Activated T-cell treated with anti-CD3 and anti-CD28 coated beads, Interleukin-2, amount 50 U/mL, for 72 hours (primary cell): ENCODE measurements around the gene GLYR1. TPM values are rescaled to one million over a fixed set of nuclear protein-coding genes. Genes with fewer than 3 reads are reported as not detected.
A peak's percentile ranks its signal among the peaks of the same experiment; 100 is the strongest.

Experiments used
- ATAC-seq, 2 donors: fragments of 150-1000 bp; cut with Tn5 transposase; replicated peaks in 1 of 2; 2 replicates each; pipeline ENCODE4 v1.10.0; 2021; ENCODE audit warnings: moderate library complexity in 2 of 2, mild to moderate bottlenecking in 1 of 2
- DNase-seq, 2 donors: peaks; one replicate each; pipeline ENCODE4 v3.0.0; 2021 to 2022; ENCODE audit warnings: mixed read lengths in 1 of 2
- H3K27ac Mint-ChIP-seq: one replicate; pipeline ENCODE4 v1.8.0; 2022; ENCODE audit warnings: mild to moderate bottlenecking, moderate library complexity, mixed read lengths
- H3K27me3 Mint-ChIP-seq: one replicate; pipeline ENCODE4 v1.8.0; 2022; ENCODE audit warnings: low read depth, mixed read lengths
- H3K36me3 Mint-ChIP-seq, 2 donors: one replicate each; pipeline ENCODE4 v1.8.0; 2022; ENCODE audit warnings: mixed read lengths in 2 of 2, mild to moderate bottlenecking in 1 of 2; ENCODE audit not compliant: insufficient read depth in 2 of 2
- H3K4me1 Mint-ChIP-seq: one replicate; pipeline ENCODE4 v1.8.0; 2022; ENCODE audit warnings: low read depth, mixed read lengths
- H3K4me3 Mint-ChIP-seq, 2 donors: one replicate each; pipeline ENCODE4 v1.8.0; 2022; ENCODE audit warnings: mild to moderate bottlenecking in 2 of 2, mixed read lengths in 2 of 2, moderate library complexity in 2 of 2
- H3K9me3 Mint-ChIP-seq, 2 donors: one replicate each; pipeline ENCODE4 v1.8.0; 2022; ENCODE audit warnings: mixed read lengths in 2 of 2
- total RNA-seq, 2 donors: library from RNA; stranded (reverse); gene quantifications; one replicate each; pipeline ENCODE4 v1.2.3, GENCODE V29; 2022

The GLYR1 gene
- total RNA-seq, 2 donors from 2014 or later = 54.9 to 63.6 TPM

GRCh38 chr16:4803898-4804762 is 43.0 kb downstream of the GLYR1 start:
- DNase-seq (no peak), ATAC-seq (no peak)
- H3K36me3 Mint-ChIP-seq = peaks cover 1 to 8% of the 10 kb centered on the region in 2 donors
- H3K27me3 Mint-ChIP-seq = no peaks in the 10 kb centered on the region
- H3K9me3 Mint-ChIP-seq = no peaks in the 10 kb centered on the region
- H3K4me3 Mint-ChIP-seq = peak overlapping the region; percentile 55 to 61
- H3K27ac Mint-ChIP-seq = no peak overlapping the region
- H3K4me1 Mint-ChIP-seq = peaks cover 13% of the 10 kb centered on the region

DNA sequence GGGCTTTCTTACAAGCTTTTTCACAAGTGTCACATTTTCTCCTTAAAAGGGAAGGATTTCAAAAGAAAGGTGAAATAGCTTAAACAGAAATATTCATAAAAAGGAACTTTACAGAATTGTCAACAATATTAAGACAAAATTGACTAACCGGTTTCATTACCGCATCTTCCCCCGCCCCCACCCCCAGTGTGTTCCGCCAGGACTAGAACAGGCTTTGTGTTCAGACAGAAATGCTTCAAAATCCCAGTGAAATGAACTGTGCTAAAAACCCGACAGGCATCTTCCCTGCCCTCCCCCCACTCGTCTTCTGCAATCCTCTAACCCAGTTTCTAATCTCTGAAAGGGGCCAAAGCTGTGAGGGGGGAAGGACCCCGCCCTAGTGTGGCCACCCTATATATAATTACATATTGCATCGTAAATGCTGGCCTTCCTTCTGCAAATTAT is 43.7 kb downstream of the GLYR1 start:
- H3K9me3 Mint-ChIP-seq = no peaks in the 10 kb centered on the region
- peaks cover 1 to 8% of the 10 kb centered on the region in 2 donors for H3K36me3 Mint-ChIP-seq
- ATAC-seq = no peak
- no peaks in the 10 kb centered on the region for H3K27me3 Mint-ChIP-seq
- peaks cover 13% of the 10 kb centered on the region for H3K4me1 Mint-ChIP-seq
- no peak for DNase-seq
- H3K27ac Mint-ChIP-seq = no peak overlapping the region
- peak overlapping the region; percentile 84 to 86 for H3K4me3 Mint-ChIP-seq

DNA sequence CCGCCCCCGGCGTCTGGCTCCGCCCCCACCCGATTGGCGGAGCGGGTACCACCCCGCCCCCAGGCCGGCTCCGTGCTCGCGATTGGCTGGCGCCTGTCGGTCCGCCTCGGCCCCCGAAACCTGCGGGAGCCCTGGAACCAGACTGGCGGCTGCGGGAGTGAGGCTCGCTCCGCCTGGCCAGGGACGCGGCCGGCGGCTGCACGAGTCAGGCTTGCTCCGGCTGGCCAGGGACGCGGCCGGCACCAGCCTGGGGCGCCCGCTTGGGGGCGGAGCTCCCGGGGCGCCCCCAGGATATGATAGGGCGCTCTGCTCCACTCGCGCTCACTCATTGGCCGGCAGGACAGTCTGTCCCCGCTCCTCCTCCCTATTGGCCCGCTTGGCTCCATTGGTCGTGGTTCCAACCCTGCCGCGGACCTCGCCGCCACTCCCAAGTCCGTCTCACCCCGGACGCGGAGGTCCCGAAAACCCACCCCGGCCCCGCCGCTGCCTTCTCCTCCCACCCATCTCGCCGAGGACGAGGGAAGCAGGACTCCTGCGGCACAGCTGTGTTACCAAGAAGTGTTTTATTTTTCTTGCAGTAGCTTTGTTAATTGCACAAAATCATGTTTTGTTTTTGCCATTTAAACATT is 44.3 kb downstream of the GLYR1 start:
- Mint-ChIP-seq H3K4me3 (peak overlapping the region; percentile 84 to 86), H3K4me1 (peaks cover 13% of the 10 kb centered on the region), H3K36me3 (peaks cover 1 to 8% of the 10 kb centered on the region in 2 donors), H3K27ac (no peak overlapping the region), H3K27me3 (no peaks in the 10 kb centered on the region), H3K9me3 (no peaks in the 10 kb centered on the region)
- ATAC-seq = peak; percentile 94 to 95
- DNase-seq = peak; percentile 92 to 94

DNA sequence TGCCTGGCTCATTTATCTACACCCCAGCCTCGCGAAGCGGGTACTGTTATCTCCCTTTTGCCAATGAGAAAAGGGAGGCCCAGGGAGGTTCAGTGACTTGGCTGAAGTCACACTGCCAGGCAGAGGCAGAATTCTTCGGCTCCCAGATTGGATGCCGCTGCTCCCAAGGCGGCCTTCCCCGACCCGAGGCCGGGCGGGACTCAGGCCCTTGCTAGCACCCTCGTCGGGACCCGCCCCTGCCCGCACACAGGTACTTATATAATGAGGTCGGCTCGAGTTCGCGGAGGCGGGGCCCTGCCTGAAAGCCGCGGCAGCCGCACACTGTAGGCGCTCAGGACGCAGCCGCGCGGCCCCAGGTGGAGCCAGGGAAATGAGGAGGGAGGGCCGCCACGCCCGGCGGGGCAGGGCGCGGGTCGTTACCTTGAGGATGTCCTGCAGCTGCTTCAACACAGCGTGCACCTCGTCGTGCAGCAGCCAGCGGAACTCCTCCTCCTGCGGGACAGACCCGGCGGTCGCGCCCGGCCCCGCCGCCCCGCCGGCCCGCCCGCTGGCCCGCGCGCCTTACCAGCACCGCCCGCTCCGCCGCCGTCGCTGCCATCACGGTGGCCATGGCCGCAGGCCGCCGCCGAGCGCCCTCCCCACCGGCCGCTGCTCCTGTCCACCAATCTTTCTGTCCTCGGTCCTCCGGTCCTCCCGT is 45.0 kb downstream of the GLYR1 start, which contains the start of gene ROGDI:
ROGDI (minus strand) TSS at position 672 of the 697 bp plus-strand sequence; CDS start at position 610, 62 bp downstream.
- ATAC-seq (peak; percentile 58 to 63), DNase-seq (peak; percentile 76 to 82)
- Mint-ChIP-seq H3K27me3 (no peaks in the 10 kb centered on the region), H3K36me3 (peaks cover 0 to 3% of the 10 kb centered on the region in 2 donors), H3K4me3 (peak within 1 kb of the TSS; percentile 86 to 90), H3K4me1 (peaks cover 13% of the 10 kb centered on the region), H3K27ac (no peak within 1 kb of the TSS), H3K9me3 (no peaks in the 10 kb centered on the region)

DNA sequence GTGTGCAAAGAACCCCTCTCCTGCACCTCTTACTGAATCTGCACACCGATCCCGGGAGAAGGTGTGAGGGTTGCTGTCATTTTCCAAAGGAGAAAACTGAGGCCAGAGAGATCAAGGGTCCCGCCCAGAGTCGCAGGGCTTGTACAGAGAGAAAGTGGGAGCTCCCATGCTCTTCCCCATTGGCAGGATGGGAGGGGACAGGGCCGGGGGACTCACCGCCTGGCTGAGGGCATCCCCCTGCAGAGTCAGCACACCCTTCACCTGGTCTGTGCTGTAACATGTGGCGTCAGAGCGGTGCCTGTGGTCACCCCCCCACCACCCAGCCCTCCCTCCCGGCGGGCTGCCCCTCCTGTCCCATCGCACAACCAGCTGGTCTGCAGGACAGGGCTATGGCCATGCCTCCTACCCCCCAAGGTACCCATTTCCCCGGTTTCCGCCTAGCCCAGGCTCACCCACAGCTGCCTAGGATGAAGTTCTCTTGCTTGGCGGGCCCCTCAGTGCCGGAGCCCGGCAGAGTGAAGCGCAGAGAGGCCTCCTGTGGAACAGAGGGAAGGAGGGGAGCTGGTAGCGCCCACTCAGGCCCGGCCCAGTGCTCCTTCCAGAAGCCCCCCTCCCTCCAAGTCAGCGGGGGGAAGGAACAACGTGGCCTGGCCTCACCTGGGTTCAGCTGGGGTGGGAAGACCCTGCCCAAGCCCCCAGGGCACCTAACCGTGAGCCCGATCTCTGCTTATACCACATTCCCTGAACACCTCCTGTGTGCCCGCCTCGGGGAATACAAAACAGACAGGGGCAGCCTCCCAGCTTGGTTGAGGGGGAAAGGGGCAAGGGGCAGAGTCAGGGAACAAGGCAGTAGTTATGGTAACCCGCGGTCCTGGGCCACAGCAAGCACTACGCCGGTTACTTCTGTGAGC is 45.8 kb downstream of the GLYR1 start:
- H3K9me3 Mint-ChIP-seq = no peaks in the 10 kb centered on the region
- peaks cover 0 to 3% of the 10 kb centered on the region in 2 donors for H3K36me3 Mint-ChIP-seq
- ATAC-seq (no peak), DNase-seq (no peak)
- no peak overlapping the region for H3K27ac Mint-ChIP-seq
- peak overlapping the region; percentile 86 to 90 for H3K4me3 Mint-ChIP-seq
- H3K27me3 Mint-ChIP-seq = no peaks in the 10 kb centered on the region
- peaks cover 13% of the 10 kb centered on the region for H3K4me1 Mint-ChIP-seq

DNA sequence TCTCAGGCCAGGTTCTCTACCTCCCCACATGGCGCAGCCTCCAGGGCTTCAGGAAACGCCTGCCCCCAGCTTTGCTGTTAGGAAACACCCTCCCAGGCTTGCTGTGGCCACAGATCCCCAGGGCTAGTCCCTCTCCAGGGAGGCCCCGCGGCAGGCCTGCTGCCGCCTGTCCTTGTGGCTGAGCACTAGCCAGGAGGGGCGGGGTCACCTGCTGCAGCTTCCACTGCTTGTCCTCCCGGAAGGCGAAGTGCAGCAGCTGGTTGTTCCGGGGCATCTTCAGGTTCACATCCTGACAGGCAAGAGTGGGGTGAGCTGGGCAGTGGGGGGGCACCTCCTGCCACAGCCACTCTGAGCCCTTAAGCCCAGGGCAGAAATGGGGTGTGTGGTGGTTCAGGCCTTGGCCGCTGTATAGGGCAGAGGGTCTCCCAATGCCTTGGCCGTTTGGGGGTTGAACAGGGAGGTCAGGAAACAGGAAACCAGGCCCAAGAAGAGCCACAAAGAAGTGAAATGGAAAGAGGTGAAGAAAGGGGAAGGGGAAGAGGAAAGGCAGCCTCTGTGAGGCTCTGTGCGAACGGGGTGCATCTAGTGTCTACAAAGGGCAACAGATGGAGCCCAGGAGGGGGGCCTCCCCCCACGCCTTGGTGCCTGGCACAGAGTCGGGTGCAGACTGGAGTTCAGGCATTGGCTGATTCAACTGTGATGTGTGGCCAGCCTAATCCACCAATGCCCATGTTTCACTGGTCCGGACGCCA is 46.6 kb downstream of the GLYR1 start:
- no peaks in the 10 kb centered on the region for H3K9me3 Mint-ChIP-seq
- peaks cover 0 to 1% of the 10 kb centered on the region in 2 donors for H3K36me3 Mint-ChIP-seq
- no peaks in the 10 kb centered on the region for H3K27me3 Mint-ChIP-seq
- DNase-seq (no peak), ATAC-seq (no peak)
- H3K4me1 Mint-ChIP-seq = peaks cover 13% of the 10 kb centered on the region
- no peak overlapping the region for H3K27ac Mint-ChIP-seq
- H3K4me3 Mint-ChIP-seq = peak overlapping the region; percentile 55 to 56

- no peak overlapping the region for H3K27ac Mint-ChIP-seq
Observed at GRCh38 chr16:4799171-4799855, 47.8 kb downstream of the GLYR1 start.

DNA sequence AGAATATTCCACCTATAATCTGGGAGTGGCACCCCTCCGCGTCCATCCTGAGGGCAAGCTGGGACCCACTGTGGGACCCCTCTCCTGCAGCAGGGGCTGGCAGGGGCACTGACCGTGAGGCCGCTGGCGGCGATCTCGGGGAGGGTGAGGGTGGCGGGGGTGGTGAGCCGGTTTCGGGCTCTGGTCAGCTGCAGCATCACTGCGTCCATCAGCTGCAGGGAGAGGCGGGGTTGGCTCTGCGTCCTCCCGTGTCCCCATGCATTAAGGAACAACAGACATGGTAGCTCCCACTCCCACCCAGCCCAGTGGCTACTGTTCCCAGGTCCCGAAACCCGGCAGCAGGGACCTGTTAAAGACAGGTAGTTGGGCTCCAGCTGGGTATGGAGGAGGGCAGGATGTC is 48.6 kb downstream of the GLYR1 start:
- H3K36me3 Mint-ChIP-seq = no peaks in the 10 kb centered on the region
- H3K27ac Mint-ChIP-seq = no peak overlapping the region
- H3K4me3 Mint-ChIP-seq = no peak overlapping the region
- DNase-seq = no peak
- ATAC-seq = no peak
- H3K9me3 Mint-ChIP-seq = no peaks in the 10 kb centered on the region
- peaks cover 6% of the 10 kb centered on the region for H3K4me1 Mint-ChIP-seq
- H3K27me3 Mint-ChIP-seq = no peaks in the 10 kb centered on the region

More at GRCh38 chr16:4799171-4799855, 47.8 kb downstream of the GLYR1 start:
- no peaks in the 10 kb centered on the region for H3K9me3 Mint-ChIP-seq
- no peak overlapping the region for H3K4me3 Mint-ChIP-seq
- H3K4me1 Mint-ChIP-seq = peaks cover 13% of the 10 kb centered on the region
- no peaks in the 10 kb centered on the region for H3K36me3 Mint-ChIP-seq
- H3K27me3 Mint-ChIP-seq = no peaks in the 10 kb centered on the region
- ATAC-seq = no peak
- no peak for DNase-seq

- Mint-ChIP-seq H3K36me3 (no peaks in the 10 kb centered on the region), H3K27me3 (no peaks in the 10 kb centered on the region), H3K9me3 (no peaks in the 10 kb centered on the region)
Observed at GRCh38 chr16:4797805-4798252, 49.3 kb downstream of the GLYR1 start.

DNA sequence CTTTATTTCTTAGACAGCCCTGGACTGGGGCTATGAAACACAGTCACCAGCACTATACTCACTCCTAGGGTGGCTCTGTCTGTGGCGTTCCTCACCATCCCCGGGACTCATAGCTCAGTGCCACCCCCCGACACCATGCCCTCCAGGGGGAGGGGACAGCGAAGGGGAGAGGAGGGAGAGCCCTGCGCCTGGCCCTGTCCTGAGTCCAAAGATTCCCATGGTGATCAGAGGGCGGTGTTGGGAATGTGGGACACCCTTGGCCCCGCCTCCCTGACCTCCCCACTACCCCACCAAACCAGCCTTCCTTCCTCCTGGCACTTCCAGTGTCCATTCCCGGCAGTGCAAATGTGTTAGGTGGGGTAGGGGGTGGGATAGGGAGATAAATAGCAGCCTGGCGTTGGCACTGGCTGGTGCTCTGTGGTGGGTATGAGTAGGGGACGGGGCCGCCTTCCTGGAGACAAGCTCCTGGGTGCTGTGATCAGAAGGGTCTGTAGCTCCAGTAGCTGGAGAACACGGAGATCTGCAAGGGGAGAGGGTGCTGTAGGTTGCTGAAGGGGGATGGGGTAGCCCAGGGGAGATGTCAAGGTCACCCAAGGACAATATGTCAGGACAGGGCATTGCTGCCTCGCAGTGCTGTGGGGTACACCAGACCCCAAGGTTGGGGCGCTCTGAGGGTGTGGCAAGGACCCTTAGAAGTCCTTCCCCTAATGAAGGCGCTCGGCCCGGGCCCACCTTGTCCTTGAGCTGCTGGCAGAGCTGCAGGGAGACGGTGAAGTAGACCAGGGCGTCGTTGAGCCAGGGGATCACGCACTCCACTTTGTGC is 49.9 kb downstream of the GLYR1 start:
- Mint-ChIP-seq H3K9me3 (no peaks in the 10 kb centered on the region), H3K27me3 (no peaks in the 10 kb centered on the region), H3K27ac (no peak overlapping the region), H3K4me1 (no peaks in the 10 kb centered on the region), H3K36me3 (no peaks in the 10 kb centered on the region), H3K4me3 (no peak overlapping the region)
- DNase-seq (no peak), ATAC-seq (no peak)

More at GRCh38 chr16:4797805-4798252, 49.3 kb downstream of the GLYR1 start:
- Mint-ChIP-seq H3K4me1 (no peaks in the 10 kb centered on the region), H3K4me3 (no peak overlapping the region), H3K27ac (no peak overlapping the region)
- DNase-seq = no peak
- ATAC-seq = no peak
